Brain pericyte (primary cell): Measurements from ENCODE around the gene CACNB4.

Source experiments
- DNase-seq: peaks from one replicate; pipeline ENCODE4 v3.0.0-alpha.2; 2012; ENCODE audit warnings: low read depth, low spot score

Gene CACNB4

GRCh38 chr2:151857650-151858049 lies 241.2 kb downstream of the CACNB4 start:
- DNase-seq: no peak

- no peak for DNase-seq
Observed at GRCh38 chr2:151855111-151855510, 243.7 kb downstream of the CACNB4 start.

- DNase-seq: no peak
Observed at GRCh38 chr2:151853070-151853758, 245.6 kb downstream of the CACNB4 start.

- DNase-seq: no peak
Observed at GRCh38 chr2:151852260-151853069, 246.4 kb downstream of the CACNB4 start.

GRCh38 chr2:151851761-151852160 lies 247.1 kb downstream of the CACNB4 start:
- DNase-seq: no peak

GRCh38 chr2:151849413-151850010 lies 249.3 kb downstream of the CACNB4 start:
- no peak for DNase-seq

- DNase-seq: no peak
Observed at GRCh38 chr2:151845884-151846283, 253.0 kb downstream of the CACNB4 start.

- DNase-seq: no peak
Observed at GRCh38 chr2:151845481-151845880, 253.4 kb downstream of the CACNB4 start.

- DNase-seq: no peak
Observed at GRCh38 chr2:151844211-151844896, 254.5 kb downstream of the CACNB4 start.

- no peak for DNase-seq
Observed at GRCh38 chr2:151843691-151844061, 255.2 kb downstream of the CACNB4 start.

GRCh38 chr2:151842830-151843690 lies 255.8 kb downstream of the CACNB4 start:
- no peak for DNase-seq

- DNase-seq: no peak
Observed at GRCh38 chr2:151841047-151841424, 257.8 kb downstream of the CACNB4 start.

GRCh38 chr2:151840216-151841046 lies 258.4 kb downstream of the CACNB4 start:
- no peak for DNase-seq

- no peak for DNase-seq
Observed at GRCh38 chr2:151837926-151838325, 260.9 kb downstream of the CACNB4 start.

GRCh38 chr2:151833984-151834383 lies 264.9 kb downstream of the CACNB4 start:
- DNase-seq: no peak

- no peak for DNase-seq
Observed at GRCh38 chr2:151830961-151831360, 267.9 kb downstream of the CACNB4 start.

- no peak for DNase-seq
Observed at GRCh38 chr2:151828890-151829324, 269.9 kb downstream of the CACNB4 start.

- DNase-seq: peak; percentile 85
Observed at GRCh38 chr2:151828143-151828889, 270.5 kb downstream of the CACNB4 start, which contains the start of gene ARL5A. TSS of gene ARL5A (minus strand) at chr2:151828421. CDS start at chr2:151828176, 245 bp downstream.

GRCh38 chr2:151827564-151828142 lies 271.2 kb downstream of the CACNB4 start:
- no peak for DNase-seq
